Stimulated activated CD4-positive, alpha-beta T cell treated with anti-CD3 and anti-CD28 coated beads, TNF-alpha, amount 100 ng/mL, for 4 hours (primary cell): ENCODE data around the gene TCF3.
"Not testable (repeated sequence)": the region's sequence is repeated elsewhere in the genome, so short reads cannot be mapped to it uniquely, and the experiment has no call there.

Experiments
- DNase-seq, 3 experiments: peaks; one replicate each; pipeline ENCODE4 v3.0.0-alpha.2; 2020; ENCODE audit warnings: low read depth in 3 of 3

The TCF3 gene

DNA sequence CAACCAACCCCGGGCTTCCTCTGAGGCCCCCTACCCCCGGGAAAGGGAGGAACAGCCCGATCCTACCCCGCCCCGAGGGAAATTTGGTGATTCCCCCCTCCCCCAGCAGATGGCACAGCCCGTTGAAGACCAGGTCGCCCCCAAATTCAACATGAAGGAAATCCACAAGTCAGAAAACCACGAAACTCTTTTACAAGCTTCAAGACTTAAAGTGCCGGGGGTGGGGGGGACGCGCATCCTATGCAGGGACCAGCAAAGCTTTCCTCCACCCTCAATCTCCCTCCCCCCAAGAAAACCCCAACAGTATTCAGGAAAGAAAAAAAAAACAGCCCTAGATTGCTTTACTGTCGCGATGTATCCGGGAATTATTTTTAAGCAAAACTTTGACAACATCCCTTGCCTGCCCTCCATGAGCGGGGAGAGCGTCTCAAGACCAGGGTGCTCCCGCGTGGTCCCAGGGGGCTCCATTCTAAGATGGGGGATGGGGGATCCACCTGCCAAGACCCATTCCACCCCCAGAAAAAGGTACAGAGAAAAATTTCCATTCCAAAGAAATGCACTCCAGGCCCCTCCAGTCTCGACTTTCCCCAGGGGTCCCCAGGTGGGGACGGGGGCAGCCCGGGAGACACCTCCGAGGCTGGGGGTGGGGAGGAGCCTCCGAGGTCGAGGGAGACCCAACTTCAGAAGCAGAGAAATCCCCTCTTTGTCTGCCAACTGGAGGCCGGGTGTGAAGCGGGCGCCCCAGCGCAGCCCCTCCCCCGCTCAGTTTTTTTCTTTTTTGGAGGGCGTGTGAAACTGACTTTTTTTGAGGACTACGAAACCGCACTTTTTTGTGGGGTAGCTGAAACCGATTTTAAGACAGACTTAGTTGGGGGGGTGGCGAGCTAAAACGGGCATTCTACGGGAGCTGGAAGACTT is 1.5 kb downstream of the TCF3 start:
- DNase-seq, result peak; percentile 46 to 50 (median 50)

DNA sequence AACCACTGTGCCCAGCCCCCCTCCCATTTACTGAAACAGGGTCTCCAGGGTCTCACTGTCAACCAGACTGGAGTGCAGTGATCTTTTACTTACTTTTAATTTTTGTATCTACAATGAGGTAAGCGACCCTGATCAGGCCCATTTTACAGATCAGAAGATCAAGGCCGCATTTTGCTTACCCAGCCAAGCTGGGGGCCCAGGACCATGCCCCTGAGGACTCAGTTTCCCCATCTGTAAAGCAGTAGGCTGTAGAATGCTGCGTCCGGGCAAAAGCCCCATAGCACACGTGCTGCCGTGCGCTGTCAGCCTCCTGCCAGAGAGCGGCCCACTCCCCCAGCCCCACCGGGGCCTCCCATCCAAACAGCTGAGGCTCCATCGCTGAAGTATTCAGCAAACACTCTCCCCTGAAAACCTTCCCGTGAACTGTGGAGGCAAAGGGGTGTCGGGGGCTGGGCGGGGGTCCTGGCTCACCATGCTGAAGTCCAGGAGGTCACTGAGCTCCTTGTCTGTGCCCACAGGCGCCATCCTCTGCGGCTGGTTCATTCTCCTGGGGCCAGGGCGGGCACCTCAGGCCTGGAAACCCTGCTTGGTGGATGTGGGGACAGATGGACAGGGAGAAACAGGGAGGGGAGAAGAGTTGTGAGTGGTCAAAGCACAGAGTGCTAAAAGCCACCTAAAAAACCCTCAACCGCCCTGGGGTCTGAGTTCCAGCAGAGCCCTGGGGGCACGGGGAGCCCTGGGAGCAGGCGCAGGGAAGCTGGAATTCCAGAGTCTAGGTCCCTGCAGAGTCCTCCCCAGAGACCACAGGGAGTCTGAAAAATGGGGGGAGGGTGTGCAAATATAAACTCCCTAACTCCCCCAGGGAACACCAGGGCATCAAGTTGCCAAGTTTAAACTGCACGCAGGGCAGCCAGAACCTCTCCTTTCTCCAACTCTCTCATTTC is 2.4 kb downstream of the TCF3 start:
- DNase-seq, result no peak

DNA sequence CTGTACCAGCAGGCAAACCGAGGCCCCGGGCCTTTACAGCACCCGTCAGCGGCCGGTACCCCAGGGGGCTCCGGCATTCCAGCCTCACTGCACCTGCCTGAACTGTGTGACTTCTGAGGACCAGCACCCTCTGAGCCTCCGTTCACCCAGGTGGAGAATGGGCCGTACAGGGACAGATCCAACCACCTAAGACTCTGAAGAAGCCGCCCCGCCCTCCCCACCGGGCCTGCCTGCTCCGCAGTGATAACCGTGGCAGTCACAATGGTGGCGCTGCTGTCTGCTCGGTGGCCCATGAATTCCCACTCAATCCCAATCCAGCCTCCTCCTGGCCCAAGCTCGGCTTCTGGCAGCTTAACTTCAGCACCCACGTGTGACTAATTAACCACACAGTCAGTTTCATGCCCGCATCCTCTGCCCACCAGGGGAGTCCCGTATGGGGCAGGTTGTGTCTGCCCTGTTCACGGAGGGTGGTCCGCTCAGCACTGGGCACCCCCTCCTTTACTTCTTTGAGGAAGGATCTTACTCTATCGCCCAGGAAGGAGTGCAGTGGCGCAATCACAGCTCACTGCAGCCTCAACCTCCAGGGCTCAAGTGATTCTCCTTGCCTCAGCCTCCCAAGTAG is 3.4 kb downstream of the TCF3 start:
- DNase-seq, result no peak

DNA sequence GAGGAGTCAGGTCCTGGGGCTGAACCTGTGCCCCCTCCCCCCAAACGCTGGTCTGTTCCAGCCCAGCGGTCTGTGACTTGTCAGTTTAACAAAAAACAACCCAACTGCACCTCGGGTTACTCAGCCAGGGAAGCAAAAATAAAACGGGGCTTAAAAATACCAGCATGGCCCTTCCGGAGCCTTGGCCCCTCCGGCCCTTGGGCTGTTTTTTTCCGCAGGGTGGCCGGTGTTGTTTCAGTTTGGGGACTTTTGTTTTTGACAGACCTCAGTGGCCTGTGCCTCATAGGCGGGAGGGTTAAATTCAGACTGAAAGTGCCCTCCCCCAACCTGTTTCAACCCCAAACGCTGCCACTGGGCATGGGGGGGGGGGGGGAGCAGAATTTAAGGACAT is 4.0 kb downstream of the TCF3 start:
- no peak for DNase-seq

DNA sequence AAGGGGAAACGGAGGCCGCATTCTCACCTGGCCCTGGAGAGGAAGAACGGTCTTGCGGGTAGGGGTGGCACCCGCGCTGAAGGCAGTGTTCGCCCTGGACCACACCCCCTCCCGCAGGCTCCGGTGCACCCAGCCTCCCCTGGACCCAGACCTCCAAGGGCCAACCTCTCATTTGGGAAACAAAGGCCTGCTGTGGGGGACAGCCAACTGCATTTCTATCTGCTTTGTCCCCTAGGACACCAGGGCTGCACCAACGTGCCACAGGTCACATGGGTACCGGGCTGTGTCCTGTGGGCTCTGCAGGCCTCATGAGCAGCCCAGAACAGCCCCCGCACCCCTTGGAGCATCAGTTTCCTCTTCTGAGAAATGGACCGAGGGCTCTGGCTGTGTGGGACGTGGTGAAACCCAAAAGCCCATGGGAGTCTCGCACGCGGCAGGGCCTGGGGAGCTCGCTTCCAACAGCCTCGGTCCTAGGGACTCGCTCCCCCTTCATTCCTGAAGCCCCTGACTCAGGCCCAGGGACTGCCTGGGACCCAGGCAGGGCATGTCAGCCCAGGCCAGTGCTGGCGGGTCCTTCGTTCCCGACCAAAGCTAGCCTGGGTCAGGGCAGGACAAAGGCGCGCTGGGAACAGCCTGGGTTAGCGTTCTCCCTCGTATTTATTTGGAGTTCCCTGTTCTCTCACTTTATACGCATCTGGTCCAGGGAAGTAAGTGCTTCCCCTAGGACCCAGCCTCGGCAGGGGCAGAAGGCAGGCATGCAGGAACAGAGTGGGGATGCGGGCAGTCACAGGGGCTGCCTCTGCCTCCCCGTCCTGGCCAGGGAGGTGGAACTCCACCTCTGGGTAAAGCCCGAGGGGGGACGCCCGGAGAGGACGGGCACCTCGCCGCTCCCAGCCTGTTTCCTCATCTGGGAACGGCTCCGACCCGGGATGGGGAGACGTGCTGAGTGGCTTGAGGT is 4.6 kb downstream of the TCF3 start:
- no peak for DNase-seq

DNA sequence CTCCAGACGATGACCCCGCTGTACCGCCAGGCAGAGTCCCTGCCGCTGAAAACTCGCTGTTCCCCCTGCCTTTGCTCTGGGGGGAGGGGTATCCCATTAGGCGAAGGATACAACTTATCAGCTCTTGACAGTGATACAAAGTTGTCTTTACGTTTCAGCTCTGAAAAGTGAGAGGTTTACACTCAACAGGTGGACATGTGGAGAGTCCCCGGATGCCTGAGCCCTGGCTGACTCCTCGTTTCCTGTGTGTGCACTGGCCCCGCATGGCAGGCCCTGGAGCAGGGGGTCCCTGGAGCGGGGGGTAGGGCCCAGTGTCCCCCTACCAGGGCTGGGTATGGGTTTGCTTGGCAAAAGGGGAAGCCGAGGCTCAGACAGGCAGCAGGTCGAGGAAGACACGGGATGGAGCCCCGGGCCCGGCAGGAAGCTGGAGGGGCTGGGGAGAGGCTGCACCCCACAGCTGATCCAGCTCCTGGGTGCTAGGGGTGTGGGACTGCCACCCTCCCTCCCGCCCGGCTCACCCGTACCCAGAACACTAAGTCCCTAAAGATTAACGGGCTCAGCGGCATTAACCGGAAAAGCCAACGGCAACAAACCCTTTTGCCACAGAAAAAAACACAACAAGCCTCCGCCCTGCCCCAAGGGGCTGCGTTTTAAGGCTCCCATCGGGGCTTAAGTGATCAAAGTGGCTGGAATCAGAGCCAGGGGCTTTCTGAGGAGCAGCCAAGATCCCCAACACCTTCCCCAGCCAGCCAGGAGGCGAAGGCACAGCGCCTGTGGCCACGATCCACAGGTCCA is 5.6 kb downstream of the TCF3 start:
- no peak for DNase-seq

DNA sequence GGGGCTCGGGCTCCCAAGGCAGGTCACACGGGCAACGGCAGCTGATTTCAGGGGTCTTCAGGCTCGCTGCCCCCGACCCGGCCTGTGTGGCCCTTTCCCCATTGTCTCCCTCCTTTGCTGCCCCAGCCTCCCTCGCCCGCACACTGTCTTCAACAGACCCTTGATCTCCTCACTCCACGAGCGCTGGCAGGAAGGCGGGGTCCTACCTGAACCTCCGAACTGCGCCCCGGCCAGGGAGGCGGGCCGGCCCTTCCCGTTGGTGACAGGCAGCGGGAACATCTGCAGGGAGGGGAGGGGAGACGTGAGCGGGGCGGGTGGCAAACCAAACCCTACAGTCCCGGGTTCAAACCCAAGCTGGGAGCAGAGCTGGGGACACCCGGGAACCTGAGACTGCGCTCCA is 6.3 kb downstream of the TCF3 start:
- DNase-seq, result no peak

DNA sequence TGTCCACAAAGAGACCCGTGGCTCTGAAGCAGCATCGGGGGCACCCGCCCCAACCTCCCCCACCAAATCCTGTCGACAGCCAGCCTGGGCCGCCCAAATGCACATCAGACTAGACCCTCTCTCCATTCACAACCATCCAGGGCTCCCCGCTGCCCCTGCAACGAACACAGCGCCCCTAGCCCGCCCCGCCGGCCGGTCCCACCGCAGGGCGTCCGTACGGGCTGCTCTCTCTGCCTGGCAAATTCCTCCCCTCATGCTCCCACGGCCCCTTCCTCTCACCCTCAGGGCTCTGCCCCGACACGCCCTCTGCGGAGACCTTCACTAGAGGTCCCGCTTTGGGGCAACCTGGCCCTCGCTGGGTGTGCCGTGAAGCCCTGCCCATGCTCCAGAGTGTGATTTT is 7.1 kb downstream of the TCF3 start:
- no peak for DNase-seq

DNA sequence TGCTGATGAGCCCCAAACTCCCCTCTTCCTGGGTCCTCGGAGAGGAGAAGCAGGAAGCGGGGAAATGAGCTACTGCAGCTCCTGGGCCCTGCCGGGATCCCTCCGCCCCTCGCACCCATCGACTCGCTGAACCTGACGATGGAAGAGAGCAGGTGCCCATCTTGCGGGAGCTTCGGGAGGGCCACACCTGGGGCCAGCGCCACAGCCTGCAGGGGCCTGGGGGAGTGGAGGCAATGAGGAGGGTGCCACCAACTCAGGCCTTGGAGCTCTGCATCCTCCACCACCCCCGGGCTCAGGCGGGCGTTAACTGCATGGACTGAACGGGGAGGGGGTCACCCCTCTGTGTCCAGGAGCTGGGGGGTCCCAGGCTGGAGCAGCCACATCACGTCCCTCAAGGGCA is 8.3 kb downstream of the TCF3 start:
- no peak for DNase-seq

DNA sequence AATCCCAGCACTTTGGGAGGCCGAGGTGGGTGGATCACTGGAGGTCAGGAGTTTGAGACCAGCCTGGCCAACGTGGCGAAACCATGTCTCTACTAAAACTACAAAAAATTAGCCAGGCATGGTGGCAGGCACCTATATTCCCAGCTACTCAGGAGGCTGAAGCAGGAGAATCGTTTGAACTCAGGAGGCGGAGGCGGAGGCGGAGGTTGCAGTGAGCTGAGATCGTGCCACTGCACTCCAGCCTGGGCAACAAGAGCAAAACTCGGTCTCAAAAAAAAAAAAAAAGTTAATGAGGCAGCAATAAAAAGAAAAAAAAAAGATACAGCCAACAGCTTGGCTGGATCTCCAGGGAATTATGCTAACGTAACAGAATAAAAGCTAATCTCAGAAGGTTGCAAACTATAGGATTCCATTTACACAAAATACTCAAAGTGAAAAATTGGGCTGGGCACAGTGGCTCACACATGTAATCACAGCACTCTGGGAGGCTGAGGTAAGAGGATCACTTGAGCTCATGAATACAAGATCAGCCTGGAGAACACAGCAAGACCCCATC is 11.4 kb downstream of the TCF3 start:
- not testable (repeated sequence) for DNase-seq

DNA sequence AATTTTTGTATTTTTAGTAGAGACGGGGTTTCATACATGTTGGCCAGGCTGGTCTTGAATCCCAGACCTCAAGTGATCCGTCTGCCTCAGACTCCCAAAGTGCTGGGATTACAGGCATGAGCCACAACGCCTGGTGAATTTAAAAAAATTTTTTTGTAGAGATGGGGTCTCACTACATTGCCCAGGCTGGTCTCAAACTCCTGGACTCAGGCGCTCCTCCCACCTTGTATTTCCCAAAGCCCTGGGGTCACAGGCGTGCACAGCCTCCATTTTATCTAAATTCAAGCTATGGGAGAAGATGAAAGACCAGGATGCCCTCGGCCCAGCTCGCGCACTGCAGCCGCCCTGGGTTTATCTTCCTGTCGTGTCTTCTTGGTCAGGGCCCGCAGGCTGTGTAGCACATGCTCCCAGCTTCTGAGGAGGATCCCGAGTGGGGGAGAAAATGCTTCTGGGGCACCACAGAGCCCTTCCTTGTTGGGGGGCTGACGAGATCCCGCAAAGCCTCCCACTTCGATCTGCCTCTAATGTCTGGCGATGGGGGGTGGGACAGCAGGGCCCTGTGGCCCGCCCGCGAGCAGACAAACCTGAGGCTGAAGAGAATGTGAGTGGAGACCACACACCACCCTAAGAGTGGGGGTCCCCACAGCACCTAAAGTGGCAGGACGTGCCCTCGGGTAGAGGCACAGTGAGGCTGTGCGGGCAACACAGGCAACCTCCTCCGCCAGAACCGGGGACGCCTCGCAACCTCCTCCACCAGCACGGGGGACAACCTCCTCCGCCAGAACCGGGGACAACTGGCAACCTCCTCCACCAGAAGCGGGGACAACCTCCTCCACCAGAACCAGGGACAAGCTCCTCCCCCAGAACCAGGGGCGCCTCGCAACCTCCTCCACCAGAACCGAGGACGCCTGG is 15.8 kb downstream of the TCF3 start:
- DNase-seq, result no peak

DNA sequence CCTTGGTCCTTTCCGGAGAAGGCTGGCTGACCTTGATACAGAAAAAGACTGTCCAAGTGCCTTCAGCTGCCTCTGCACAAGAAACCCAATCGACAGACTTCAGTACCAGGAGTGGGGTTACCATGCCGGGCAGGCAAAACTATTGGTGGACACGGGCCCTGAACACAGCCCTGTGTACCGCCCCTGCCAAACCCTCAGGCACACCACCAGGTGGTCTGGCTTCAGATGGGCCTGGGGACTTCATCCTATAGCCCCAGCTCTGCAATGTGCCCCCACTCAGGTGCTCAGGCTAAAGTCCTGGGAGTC is 17.5 kb downstream of the TCF3 start:
- DNase-seq, result no peak

DNA sequence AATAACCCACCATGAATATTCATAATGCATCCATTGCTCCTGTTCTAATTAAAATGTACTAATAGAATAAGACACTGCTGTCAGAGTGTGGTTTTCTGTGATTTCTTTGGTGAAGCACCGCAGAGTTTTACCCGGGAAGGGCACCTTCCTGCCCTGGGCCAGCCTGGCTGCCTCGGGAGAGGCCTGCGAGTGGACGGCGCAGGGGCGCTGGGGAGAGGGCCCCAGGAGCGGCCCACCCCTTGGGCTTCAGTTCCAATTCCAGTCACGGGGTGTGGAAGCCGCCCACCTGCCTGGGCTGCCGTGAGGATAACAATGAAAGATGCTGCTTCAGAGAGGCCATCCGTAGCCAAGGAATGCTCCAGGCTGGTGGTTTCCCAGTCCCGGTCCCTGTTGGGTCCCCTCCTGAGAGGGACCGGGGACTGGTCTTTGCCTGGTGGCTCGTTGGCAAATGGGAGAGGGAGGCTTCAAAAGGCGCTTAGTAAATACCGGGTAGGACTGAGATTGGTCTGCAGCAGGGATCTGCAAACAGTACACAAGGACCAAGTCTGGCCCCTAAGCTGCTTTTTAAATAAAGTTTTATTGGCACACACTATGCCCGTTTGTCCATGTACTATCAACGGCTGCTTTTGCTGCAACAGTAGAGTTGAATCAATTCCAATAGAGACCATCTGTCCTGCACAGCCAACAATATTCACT is 18.0 kb downstream of the TCF3 start:
- no peak for DNase-seq

DNA sequence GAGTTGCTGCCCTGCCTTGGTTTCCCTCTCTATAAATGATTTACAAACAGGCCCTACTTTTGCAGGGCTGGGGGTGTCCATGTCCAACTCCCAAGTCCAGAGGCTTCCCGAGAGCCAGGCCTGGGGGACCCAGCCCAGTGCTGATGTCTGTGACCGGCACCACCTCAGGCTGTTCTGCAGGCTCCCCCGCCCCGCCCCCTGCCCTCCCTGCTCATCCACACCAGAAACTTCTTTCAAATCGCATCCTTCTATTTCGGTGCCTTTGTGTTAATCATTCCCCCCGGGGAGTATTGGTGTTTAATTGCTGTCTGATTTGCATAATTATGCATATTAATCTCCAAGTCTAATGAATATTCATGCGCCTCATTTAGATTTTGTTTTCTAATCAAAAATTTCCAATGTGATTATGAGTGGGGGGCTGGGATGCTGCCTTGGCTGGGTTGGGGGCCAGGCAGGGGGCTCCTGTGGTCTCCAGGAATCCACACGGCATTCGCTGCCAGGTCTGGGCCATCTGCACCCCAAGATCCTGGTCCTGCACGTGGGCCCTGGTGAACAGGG is 19.1 kb downstream of the TCF3 start:
- no peak for DNase-seq

DNA sequence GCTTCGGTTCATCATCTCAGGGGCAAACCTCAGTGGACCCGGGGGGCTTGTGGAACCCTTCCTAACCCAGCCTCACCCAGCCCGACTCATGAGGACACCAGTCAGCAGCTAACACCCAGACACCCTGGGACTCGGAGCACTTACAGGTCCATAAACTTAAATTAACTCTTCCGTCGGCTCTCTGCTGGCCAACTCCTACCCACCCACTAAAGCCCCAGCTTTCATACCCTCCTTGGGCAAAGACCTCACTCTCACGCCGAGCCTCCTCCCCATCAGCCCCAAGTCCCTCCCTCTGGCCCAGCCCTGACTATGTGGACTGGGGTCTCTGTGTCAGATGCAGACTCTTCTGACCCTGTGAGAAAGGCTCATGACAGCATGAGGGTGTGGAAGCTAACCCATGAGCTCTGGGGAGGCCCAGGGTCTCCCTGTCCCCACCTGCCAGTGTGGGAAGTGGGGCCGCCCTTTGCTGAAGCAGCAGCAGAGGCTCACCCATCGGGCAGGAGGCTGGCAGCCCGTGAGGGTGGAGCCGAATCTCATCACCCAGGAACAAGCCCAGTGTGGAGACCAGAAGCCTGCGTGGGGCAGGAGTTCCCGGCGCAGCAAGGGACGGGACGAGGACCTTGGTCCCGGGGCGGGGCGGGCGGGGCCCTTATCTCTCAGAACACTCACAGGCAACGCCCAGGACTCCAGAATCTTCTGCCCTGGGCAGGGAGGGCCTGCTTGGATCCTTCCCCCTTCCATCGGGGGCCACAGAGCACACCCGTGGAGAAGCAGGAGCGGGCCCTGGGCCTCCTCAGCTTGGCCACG is 19.8 kb downstream of the TCF3 start:
- no peak for DNase-seq

DNA sequence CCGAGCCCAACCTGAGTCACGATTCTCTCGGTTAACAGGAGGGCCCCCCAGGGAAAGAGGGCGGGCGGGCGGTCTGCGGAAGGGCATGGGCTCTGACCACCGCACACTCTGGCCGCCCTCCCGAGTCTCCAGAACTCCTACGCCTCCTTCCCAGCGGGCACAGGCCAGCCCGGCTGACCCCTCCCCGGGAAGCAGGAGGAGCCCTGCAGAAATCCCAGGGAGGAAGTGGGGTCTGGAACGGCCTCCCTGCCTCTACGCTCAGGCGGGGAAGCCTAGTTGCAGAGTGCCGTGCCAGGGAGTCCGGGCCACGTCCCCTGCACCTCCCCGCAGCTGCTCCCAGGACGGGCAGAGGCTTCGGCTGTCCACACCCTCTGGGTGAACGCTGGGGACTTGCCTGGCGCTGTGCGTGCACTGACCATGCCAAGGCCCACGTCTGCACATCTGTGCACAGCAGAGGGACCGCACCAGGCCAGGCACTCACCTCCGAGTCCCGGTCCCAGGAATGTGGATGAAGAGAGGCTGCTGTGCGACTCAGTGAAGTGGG is 20.8 kb downstream of the TCF3 start:
- DNase-seq, result no peak

DNA sequence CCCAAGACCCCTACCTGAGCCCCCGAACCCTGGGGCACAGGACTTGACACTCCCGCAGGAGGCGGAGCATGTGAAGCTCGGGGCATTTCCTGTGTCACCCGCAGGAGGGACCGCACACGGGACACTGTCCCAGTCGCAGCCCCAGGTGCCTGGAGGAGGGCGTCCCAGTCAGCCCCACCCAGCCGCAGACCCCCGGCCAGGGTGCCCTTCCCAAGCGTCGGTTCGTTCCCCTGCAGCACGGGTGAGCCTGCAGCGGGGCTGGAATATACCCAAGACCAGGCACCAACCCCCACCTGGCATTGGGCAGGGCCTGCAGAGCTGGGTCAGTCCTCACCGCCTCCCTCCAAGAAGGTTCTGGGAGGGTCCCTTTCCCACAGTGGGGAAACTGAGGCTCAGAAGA is 21.6 kb downstream of the TCF3 start:
- DNase-seq, result no peak
